H1 (cell line): ENCODE measurements around the gene EFCAB6. TPM values are rescaled to one million over a fixed set of nuclear protein-coding genes. Genes with fewer than 3 reads are reported as not detected.

Experiments
- ATF2 ChIP-seq: IDR thresholded peaks from 2 replicates; pipeline ENCODE4 v1.6.1; 2012; ENCODE audit warnings: low read length, inconsistent platforms
- CHD7 ChIP-seq: fragments of 300-600 bp; sonication (generic); IDR thresholded peaks from 2 replicates; pipeline ENCODE4 v1.7.1; 2012; ENCODE audit warnings: low read length, moderate library complexity, mild to moderate bottlenecking, inconsistent platforms; ENCODE audit not compliant: insufficient replicate concordance
- CREB1 ChIP-seq: IDR thresholded peaks from 2 replicates; pipeline ENCODE4 v1.6.1; 2012; ENCODE audit warnings: inconsistent platforms
- EGR1 ChIP-seq: IDR thresholded peaks from 2 replicates; pipeline ENCODE4 v1.6.1; 2011; ENCODE audit warnings: low read depth, low read length, borderline replicate concordance
- HDAC2 ChIP-seq, 2 experiments: fragments of 300-600 bp in 1 of 2; sonication (generic) in 1 of 2; IDR thresholded peaks; 2 replicates each; pipeline ENCODE4 v1.6.1; 2011 to 2012; ENCODE audit warnings: low read depth in 2 of 2, low read length in 2 of 2, mild to moderate bottlenecking in 2 of 2, moderate library complexity in 2 of 2, borderline replicate concordance in 1 of 2, inconsistent platforms in 1 of 2
- KDM4A ChIP-seq: IDR thresholded peaks from one replicate; pipeline ENCODE4 v1.7.1; 2012; ENCODE audit warnings: low read depth, mild to moderate bottlenecking, moderate library complexity, low read length, inconsistent platforms; ENCODE audit not compliant: severe bottlenecking
- RBBP5 ChIP-seq: IDR thresholded peaks from 2 replicates; pipeline ENCODE4 v1.7.1; 2012; ENCODE audit warnings: low read depth, mild to moderate bottlenecking, inconsistent platforms, low read length, moderate library complexity, borderline replicate concordance
- polyA plus RNA-seq, 7 experiments: library from polyadenylated mRNA; depleted of rRNA in 3 of 7; stranded (reverse) in 5 of 7; unstranded in 2 of 7; fragments of >200 nt in 5 of 7; fragments of 200-250 nt in 2 of 7; gene quantifications; 1 replicate in 5 of 7; 2 replicates in 1 of 7; 4 replicates in 1 of 7; pipeline versions ENCODE4 v1.2.1 to v1.2.3, GENCODE V29; 2011 to 2013; ENCODE audit warnings: missing spikeins in 2 of 7, mixed read lengths in 2 of 7
- total RNA-seq: library from RNA; stranded (reverse); fragmentation: NEBNext Ultra II Directional; extraction: Animal tissue kit (Norgen Biotek cat#: 25700); gene quantifications from 2 replicates; pipeline ENCODE4 v1.2.1, GENCODE V29; 2021

EFCAB6 gene
- total and polyA plus RNA-seq, 2 of the 8 experiments (the other 6 are each of a cell fraction or from before 2014, with no cell fraction given), result 0.32 to 1.7 TPM

GRCh38 chr22:43569111-43569510, 243.0 kb downstream of the EFCAB6 start (continued):
- TF ChIP-seq CHD7 (no peak), KDM4A (no peak), CREB1 (no peak), RBBP5 (no peak), ATF2 (no peak), EGR1 (no peak), HDAC2 (IDR thresholded peaks at IDR 0.05; ENCODE audit: borderline replicate concordance in 1 of 2, low read depth in 2 of 2, low read length in 2 of 2) (no peak)
